Measurements from ENCODE around the gene SCYGR6. TPM values are rescaled to one million over a fixed set of nuclear protein-coding genes. Genes with fewer than 3 reads are reported as not detected.

SCYGR6 gene
- total and polyA plus RNA-seq, 4 donors: not detected

GRCh38 chr2:227772932-227773331 is 48.4 kb upstream of the SCYGR6 start:
- 72% methylated on average over 2 of the region's 2 CpGs for WGBS

GRCh38 chr2:227772197-227772661 is 47.7 kb upstream of the SCYGR6 start:
- H3K9ac ChIP-seq (ENCODE audit: low read depth in 1 of 2, low read length in 2 of 2): no peak overlapping the region
- 82% methylated on average over 5 of the region's 5 CpGs for WGBS

More at GRCh38 chr2:227772932-227773331, 48.4 kb upstream of the SCYGR6 start:
- H3K9ac ChIP-seq (ENCODE audit: low read depth in 1 of 2, low read length in 2 of 2): no peak overlapping the region
- no peak for TF ChIP-seq YY1 (IDR thresholded peaks at IDR 0.05)
- TF ChIP-seq SP1 (IDR thresholded peaks at IDR 0.05): no peak
- TF ChIP-seq TAF1 (conservative IDR thresholded peaks at IDR 0.05): no peak
- no peak for TF ChIP-seq HNF4A (conservative IDR thresholded peaks at IDR 0.05)
- no peak for TF ChIP-seq EGR1 (IDR thresholded peaks at IDR 0.05; ENCODE audit: low read depth in 2 of 2)
- DNase-seq (ENCODE audit: low spot score): no peak
- no peaks in the 10 kb centered on the region for H3K9me3 ChIP-seq (ENCODE audit: control insufficient read depth in 4 of 4, low read length in 3 of 4)
- no peaks in the 10 kb centered on the region for H3K36me3 ChIP-seq (ENCODE audit: control insufficient read depth in 4 of 4, insufficient read depth in 3 of 4, low read depth in 1 of 4, low read length in 3 of 4)
- no peak overlapping the region for H3K4me3 ChIP-seq (ENCODE audit: low read depth in 1 of 3, low read length in 3 of 3)
- no peak overlapping the region for H3K27ac ChIP-seq (ENCODE audit: low read depth in 1 of 2, low read length in 2 of 2)
- no peaks in the 10 kb centered on the region for H3K4me1 ChIP-seq (ENCODE audit: control insufficient read depth in 4 of 4, insufficient read depth in 4 of 4, low read length in 3 of 4)
- H3K27me3 ChIP-seq (ENCODE audit: control insufficient read depth in 4 of 4, insufficient read depth in 4 of 4, low read length in 3 of 4): no peaks in the 10 kb centered on the region

GRCh38 chr2:227767830-227768229 is 43.3 kb upstream of the SCYGR6 start:
- H3K27ac ChIP-seq (ENCODE audit: low read depth in 1 of 2, low read length in 2 of 2): no peak overlapping the region
- H3K4me3 ChIP-seq (ENCODE audit: low read depth in 1 of 3, low read length in 3 of 3): no peak overlapping the region
- DNase-seq (ENCODE audit: low spot score): no peak
- peaks cover 0 to 5% (median 0%) of the 10 kb centered on the region in 4 donors for H3K4me1 ChIP-seq (ENCODE audit: control insufficient read depth in 4 of 4, insufficient read depth in 4 of 4, low read length in 3 of 4)
- H3K36me3 ChIP-seq (ENCODE audit: control insufficient read depth in 4 of 4, insufficient read depth in 3 of 4, low read depth in 1 of 4, low read length in 3 of 4): no peaks in the 10 kb centered on the region
- TF ChIP-seq ZBTB33 (IDR thresholded peaks at IDR 0.05) (no peak), REST (IDR thresholded peaks at IDR 0.05) (no peak), GABPA (IDR thresholded peaks at IDR 0.05 in 1 of 2, conservative IDR thresholded peaks at IDR 0.05 in 1 of 2) (no peak)
- 94% methylated on average over 22 of the region's 22 CpGs for WGBS
- H3K27me3 ChIP-seq (ENCODE audit: control insufficient read depth in 4 of 4, insufficient read depth in 4 of 4, low read length in 3 of 4): no peaks in the 10 kb centered on the region
- H3K9me3 ChIP-seq (ENCODE audit: control insufficient read depth in 4 of 4, low read length in 3 of 4): no peaks in the 10 kb centered on the region
- no peak overlapping the region for H3K9ac ChIP-seq (ENCODE audit: low read depth in 1 of 2, low read length in 2 of 2)

More at GRCh38 chr2:227772197-227772661, 47.7 kb upstream of the SCYGR6 start:
- no peak for DNase-seq (ENCODE audit: low spot score)
- Histone ChIP-seq H3K9me3 (ENCODE audit: control insufficient read depth in 4 of 4, low read length in 3 of 4) (no peaks in the 10 kb centered on the region), H3K36me3 (ENCODE audit: control insufficient read depth in 4 of 4, insufficient read depth in 3 of 4, low read depth in 1 of 4, low read length in 3 of 4) (no peaks in the 10 kb centered on the region), H3K27ac (ENCODE audit: low read depth in 1 of 2, low read length in 2 of 2) (no peak overlapping the region), H3K27me3 (ENCODE audit: control insufficient read depth in 4 of 4, insufficient read depth in 4 of 4, low read length in 3 of 4) (no peaks in the 10 kb centered on the region), H3K4me3 (ENCODE audit: low read depth in 1 of 3, low read length in 3 of 3) (no peak overlapping the region), H3K4me1 (ENCODE audit: control insufficient read depth in 4 of 4, insufficient read depth in 4 of 4, low read length in 3 of 4) (no peaks in the 10 kb centered on the region)
- TF ChIP-seq RXRA (IDR thresholded peaks at IDR 0.05): no peak
- no peak for TF ChIP-seq MAX (IDR thresholded peaks at IDR 0.05)
